ENCODE data around the gene NCKAP5. TPM values are rescaled to one million over a fixed set of nuclear protein-coding genes. Genes with fewer than 3 reads are reported as not detected.

NCKAP5 gene
- total RNA-seq, 1 donor from 2014 or later: 7.9 TPM

DNA sequence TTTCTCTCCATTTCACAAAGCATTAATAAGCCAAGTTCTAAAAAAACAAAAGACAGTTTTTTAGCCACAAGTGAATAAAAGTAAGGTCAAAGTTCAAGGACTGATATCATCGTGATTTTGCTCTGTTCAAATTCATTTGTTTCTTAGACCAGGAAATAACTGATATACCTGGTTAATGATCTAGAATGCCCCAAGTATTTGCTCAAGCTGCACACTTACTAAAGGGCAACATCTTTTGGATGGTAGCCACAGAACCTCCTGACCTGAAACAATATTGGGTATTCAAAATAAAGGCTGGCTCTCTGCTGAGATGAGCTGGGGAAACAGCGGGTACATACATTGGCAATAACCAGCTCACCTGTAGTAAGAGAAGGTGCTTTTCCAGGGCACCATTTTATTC is 583.5 kb downstream of the NCKAP5 start:
- intact Hi-C loops (cut with DNase I): no loop called here

GRCh38 chr2:132980304-132980703 is 588.0 kb downstream of the NCKAP5 start:
- intact Hi-C loops (cut with DNase I): no loop called here

More for the DNA sequence above, 583.5 kb downstream of the NCKAP5 start:
- no peak for DNase-seq
- ATAC-seq (ENCODE audit: poor library complexity): no peak

GRCh38 chr2:132979339-132980093 is 588.7 kb downstream of the NCKAP5 start:
- DNase-seq (no peak), ATAC-seq (ENCODE audit: poor library complexity) (no peak)
- intact Hi-C loops (cut with DNase I): no loop called here

More at GRCh38 chr2:132980304-132980703, 588.0 kb downstream of the NCKAP5 start:
- DNase-seq: no peak
- ATAC-seq (ENCODE audit: poor library complexity): no peak

DNA sequence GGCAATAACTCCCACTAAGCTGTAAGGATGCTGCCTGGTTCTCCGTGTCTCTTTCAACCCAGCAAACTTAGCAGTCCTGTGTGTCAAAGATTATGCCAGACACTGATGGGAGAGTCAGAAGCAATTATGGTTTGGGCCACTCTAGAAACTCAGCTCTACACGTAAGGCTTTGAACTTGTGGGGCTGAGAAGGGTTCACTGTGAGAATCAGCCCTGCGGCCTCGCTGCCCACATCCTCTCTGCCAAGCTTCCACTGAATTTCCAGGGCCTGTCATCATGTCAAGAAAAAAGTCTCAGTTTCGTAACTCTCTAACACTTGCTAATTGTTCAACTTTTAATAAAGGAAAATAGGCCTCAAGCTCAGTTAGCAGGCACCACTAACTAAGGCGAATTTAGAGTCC is 589.4 kb downstream of the NCKAP5 start:
- ATAC-seq (ENCODE audit: poor library complexity) (no peak), DNase-seq (no peak)
- intact Hi-C loops (cut with DNase I): no loop called here

DNA sequence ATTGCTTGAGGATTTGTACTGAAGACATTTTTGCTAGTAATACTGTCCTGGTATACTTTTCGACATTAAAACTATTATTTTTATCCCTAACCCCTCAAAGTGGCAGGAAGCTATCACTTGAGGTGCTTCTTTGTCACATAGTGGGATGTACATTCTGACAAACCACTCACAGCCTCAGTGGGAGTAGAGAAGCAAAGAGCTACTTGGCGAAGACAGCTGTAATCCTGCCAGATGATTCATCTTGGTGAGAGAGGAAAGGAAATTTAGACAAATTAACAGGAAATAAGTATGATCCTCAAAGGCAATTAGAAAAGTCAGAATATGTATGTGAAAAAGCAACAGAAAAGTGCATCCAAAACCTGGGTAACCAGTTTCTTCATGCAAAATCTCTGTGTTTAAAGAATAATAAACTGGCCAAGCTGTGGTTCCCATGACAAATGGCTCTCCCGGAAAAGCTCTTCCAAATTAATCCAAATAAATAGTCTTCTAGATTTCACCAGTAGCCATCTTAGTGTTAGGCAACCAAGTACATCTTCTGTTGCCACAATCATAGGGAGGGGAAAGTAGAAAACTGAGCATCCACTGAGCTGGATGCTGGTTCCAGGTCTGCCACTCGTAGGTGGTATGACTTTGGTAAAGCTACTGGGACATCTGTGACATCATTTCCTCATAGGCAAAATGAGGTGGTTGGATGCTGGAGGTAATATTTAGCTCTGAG is 590.3 kb downstream of the NCKAP5 start:
- intact Hi-C loops (cut with DNase I): no loop called here
- no peak for ATAC-seq (ENCODE audit: poor library complexity)
- DNase-seq: no peak

GRCh38 chr2:132975193-132976105 is 592.8 kb downstream of the NCKAP5 start:
- intact Hi-C loops (cut with DNase I): no loop called here
- ATAC-seq (ENCODE audit: poor library complexity) (no peak), DNase-seq (no peak)

GRCh38 chr2:132974467-132975095 is 593.7 kb downstream of the NCKAP5 start:
- intact Hi-C loops (cut with DNase I): no loop called here

GRCh38 chr2:132971310-132972061 is 596.8 kb downstream of the NCKAP5 start:
- intact Hi-C loops (cut with DNase I): no loop called here
- no peak for DNase-seq
- no peak for ATAC-seq (ENCODE audit: poor library complexity)

More at GRCh38 chr2:132974467-132975095, 593.7 kb downstream of the NCKAP5 start:
- DNase-seq (no peak), ATAC-seq (ENCODE audit: poor library complexity) (no peak)

GRCh38 chr2:132969371-132969985 is 598.8 kb downstream of the NCKAP5 start:
- ATAC-seq (ENCODE audit: poor library complexity): no peak
- intact Hi-C loops (cut with DNase I): no loop called here
- no peak for DNase-seq

- intact Hi-C loops (cut with DNase I): no loop called here
- ATAC-seq (ENCODE audit: poor library complexity) (no peak), DNase-seq (no peak)
Observed at GRCh38 chr2:132965460-132965859, 602.8 kb downstream of the NCKAP5 start.

DNA sequence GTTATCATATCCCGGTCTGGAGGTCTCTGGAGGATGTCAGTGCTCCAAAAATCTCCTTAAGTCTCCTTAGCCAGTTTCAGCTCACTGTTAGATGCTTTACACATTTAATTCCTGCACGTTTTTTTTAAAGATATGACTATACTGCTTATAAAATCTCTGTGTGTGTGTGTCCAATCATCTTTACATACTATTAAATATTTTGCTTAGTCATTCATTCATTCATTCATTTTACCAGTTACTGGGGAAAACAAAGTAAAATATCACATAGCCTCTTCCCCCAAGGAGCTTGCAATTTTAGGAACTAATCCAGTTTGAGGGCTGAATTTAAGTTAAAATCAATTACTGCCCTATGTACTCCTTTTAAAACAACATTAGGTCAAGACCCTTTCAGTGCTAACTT is 605.1 kb downstream of the NCKAP5 start:
- intact Hi-C loops (cut with DNase I): no loop called here
- DNase-seq (no peak), ATAC-seq (ENCODE audit: poor library complexity) (no peak)

DNA sequence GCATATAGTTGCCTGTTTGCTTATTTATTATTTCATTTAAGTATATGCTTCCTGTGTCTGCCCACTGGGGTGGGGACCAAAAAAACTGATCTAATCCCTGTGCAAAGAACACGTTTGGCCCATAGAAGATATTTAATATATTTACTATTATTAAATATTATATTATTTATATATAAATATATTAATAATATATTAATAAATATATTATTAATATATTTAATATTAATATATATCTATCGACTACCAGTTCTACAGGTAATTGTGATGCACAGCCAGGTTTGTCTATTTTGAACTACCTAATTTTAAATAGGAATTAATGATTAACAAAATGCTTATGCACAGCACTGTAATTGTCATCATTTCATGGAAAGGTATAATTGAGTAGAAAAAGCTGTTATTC is 609.4 kb downstream of the NCKAP5 start:
- DNase-seq (no peak), ATAC-seq (ENCODE audit: poor library complexity) (no peak)
- intact Hi-C loops (cut with DNase I): no loop called here

DNA sequence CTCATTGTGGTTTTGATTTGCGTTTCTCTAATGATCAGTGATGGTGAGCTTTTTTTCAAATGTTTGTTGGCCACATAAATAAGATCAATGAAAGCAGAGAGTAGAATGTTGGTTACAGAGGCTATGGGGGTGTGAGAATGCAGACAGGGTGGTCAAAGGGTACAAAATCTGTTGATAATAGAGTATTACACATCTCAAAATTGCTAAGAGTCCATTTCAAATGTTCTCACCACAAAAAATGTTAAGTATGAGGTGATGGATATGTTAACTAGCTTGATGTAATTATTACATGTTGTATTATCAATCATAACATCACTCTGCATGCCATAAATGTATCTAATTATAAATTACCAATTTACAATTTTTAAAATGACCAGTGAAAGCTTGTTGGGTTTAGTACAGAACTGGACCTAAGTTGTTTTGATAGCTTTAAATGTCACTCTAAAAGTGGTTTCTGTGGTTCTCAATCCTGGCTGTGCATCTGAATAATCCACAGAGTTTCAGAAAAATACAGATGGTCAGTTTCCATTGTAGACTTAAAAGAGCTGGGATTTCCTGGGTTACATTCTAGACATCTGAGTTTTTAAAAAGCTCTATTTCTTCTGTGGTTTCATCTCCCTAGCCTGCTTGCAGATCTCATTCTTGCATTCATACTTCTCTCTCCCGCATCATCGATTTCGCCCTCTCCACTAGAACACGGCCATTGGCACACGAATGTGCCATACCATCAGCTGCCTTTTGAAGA is 612.2 kb downstream of the NCKAP5 start:
- ATAC-seq (ENCODE audit: poor library complexity) (no peak), DNase-seq (no peak)
- intact Hi-C loops (cut with DNase I): no loop called here

DNA sequence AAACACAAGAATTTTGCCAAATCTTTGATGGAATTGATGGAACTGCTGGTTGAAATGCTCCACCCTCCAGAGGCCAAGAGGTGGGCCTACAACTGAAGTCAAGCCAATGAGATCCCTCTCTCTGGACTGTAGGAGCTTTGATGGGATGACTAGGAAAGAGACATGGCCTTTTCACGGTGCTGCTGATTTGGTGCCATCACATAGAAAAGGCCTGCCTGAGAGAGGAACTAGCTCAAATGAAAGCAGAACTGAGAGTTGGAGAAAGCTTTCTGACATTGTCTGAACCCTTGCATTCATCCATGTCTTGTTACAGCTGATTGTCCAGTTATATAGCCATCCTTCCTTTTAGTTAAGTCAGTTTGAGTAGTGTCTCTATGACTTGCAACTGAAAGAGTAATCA is 614.5 kb downstream of the NCKAP5 start:
- ATAC-seq (ENCODE audit: poor library complexity): no peak
- DNase-seq: no peak

GRCh38 chr2:132951008-132951714 is 617.1 kb downstream of the NCKAP5 start:
- intact Hi-C loops (cut with DNase I): no loop called here
- no peak for ATAC-seq (ENCODE audit: poor library complexity)
- no peak for DNase-seq

More for the DNA sequence above, 614.5 kb downstream of the NCKAP5 start:
- intact Hi-C loops (cut with DNase I): no loop called here

DNA sequence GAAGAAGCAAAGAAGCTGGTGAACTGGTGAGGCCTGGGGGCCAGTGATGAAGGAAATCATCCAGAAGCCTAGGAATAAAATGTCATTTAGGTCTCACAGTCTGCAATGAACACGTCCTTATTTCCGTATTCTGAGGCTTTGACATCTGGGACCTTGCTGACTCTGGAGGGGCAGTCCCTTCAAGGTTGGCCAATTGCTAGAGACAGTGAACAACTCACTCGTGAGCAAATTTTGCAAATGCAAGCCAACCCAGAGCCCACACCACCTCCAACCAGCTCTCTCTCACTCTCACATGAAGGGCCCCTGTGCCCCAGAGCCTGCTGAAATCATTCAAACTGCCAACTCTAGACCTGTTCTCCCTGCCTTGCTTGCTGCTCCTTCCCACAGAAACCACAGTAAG is 619.2 kb downstream of the NCKAP5 start:
- intact Hi-C loops (cut with DNase I): no loop called here
- DNase-seq (no peak), ATAC-seq (ENCODE audit: poor library complexity) (no peak)

All from Right ventricle myocardium superior (tissue), 1 donor.